ENCODE data around the gene NAALADL2.
"Not testable (repeated sequence)": the region's sequence is repeated elsewhere in the genome, so short reads cannot be mapped to it uniquely, and the experiment has no call there.

The NAALADL2 gene

GRCh38 chr3:175792245-175792644 lies 933.1 kb downstream of the NAALADL2 start:
- DNase-seq (ENCODE audit: low spot score): no peak
- in situ Hi-C loops (cut with MboI; ENCODE audit: low pct_unique_long_range_greater_than_20kb, low sequenced_read_pairs, unreplicated experiment): no loop called here
- TF ChIP-seq CTCF (IDR thresholded peaks at IDR 0.05; ENCODE audit: extremely low read depth, insufficient read depth, missing control alignments): no peak

- DNase-seq (ENCODE audit: low spot score): no peak
- in situ Hi-C loops (cut with MboI; ENCODE audit: low pct_unique_long_range_greater_than_20kb, low sequenced_read_pairs, unreplicated experiment): no loop called here
- no peak for TF ChIP-seq CTCF (IDR thresholded peaks at IDR 0.05; ENCODE audit: extremely low read depth, insufficient read depth, missing control alignments)
Observed at GRCh38 chr3:175798326-175798725, 939.2 kb downstream of the NAALADL2 start.

- no peak for TF ChIP-seq CTCF (IDR thresholded peaks at IDR 0.05; ENCODE audit: extremely low read depth, insufficient read depth, missing control alignments)
- DNase-seq (ENCODE audit: low spot score): no peak
- in situ Hi-C loops (cut with MboI; ENCODE audit: low pct_unique_long_range_greater_than_20kb, low sequenced_read_pairs, unreplicated experiment): no loop called here
Observed at GRCh38 chr3:175805825-175806224, 946.7 kb downstream of the NAALADL2 start.

- DNase-seq (ENCODE audit: low spot score): no peak
- in situ Hi-C loops (cut with MboI; ENCODE audit: low pct_unique_long_range_greater_than_20kb, low sequenced_read_pairs, unreplicated experiment): no loop called here
- no peak for TF ChIP-seq CTCF (IDR thresholded peaks at IDR 0.05; ENCODE audit: extremely low read depth, insufficient read depth, missing control alignments)
Observed at GRCh38 chr3:175807175-175807574, 948.0 kb downstream of the NAALADL2 start.

- in situ Hi-C loops (cut with MboI; ENCODE audit: low pct_unique_long_range_greater_than_20kb, low sequenced_read_pairs, unreplicated experiment): no loop called here
- no peak for TF ChIP-seq CTCF (IDR thresholded peaks at IDR 0.05; ENCODE audit: extremely low read depth, insufficient read depth, missing control alignments)
- no peak for DNase-seq (ENCODE audit: low spot score)
Observed at GRCh38 chr3:175818811-175819464, 959.8 kb downstream of the NAALADL2 start.

- in situ Hi-C loops (cut with MboI; ENCODE audit: low pct_unique_long_range_greater_than_20kb, low sequenced_read_pairs, unreplicated experiment); DNase-seq (ENCODE audit: low spot score): not testable (repeated sequence)
Observed at GRCh38 chr3:175822766-175823491, 963.8 kb downstream of the NAALADL2 start.

- in situ Hi-C loops (cut with MboI; ENCODE audit: low pct_unique_long_range_greater_than_20kb, low sequenced_read_pairs, unreplicated experiment); DNase-seq (ENCODE audit: low spot score): not testable (repeated sequence)
Observed at GRCh38 chr3:175825016-175825580, 966.0 kb downstream of the NAALADL2 start.

All from GM13977 (cell line).